Body of pancreas (tissue), 4 donors: ENCODE results near the gene COX7A1. TPM values are rescaled to one million over a fixed set of nuclear protein-coding genes. Genes with fewer than 3 reads are reported as not detected.

Experiments used
- ATAC-seq: fragments of 150-250 bp; one replicate; pipeline ENCODE4 v1.9.1; 2016
- DNase-seq, 4 donors: peaks; one replicate each; pipeline ENCODE4 v3.0.0-alpha.2; 2019
- H3K27ac ChIP-seq, 4 donors: fragments of 200-600 bp; sonication (generic); 1 replicate in 3 of 4; 2 replicates in 1 of 4; pipeline versions ENCODE4 v1.5.1 to v1.6.1; 2016 to 2019; ENCODE audit warnings: mild to moderate bottlenecking in 1 of 4, mixed read lengths in 1 of 4, moderate library complexity in 1 of 4
- H3K27me3 ChIP-seq, 2 donors: fragments of 200-600 bp; sonication (generic); one replicate each; pipeline ENCODE4 v1.6.0; 2016; ENCODE audit warnings: mild to moderate bottlenecking in 1 of 2
- H3K36me3 ChIP-seq, 2 donors: fragments of 200-600 bp; sonication (generic); replicated peaks in 1 of 2; 2 replicates each; pipeline ENCODE4 v1.5.1; 2016; ENCODE audit warnings: low read depth in 2 of 2; ENCODE audit not compliant: insufficient read depth in 1 of 2
- H3K4me1 ChIP-seq: fragments of 200-600 bp; sonication (generic); one replicate; pipeline ENCODE4 v1.6.0; 2016
- H3K4me3 ChIP-seq, 2 donors: fragments of 200-600 bp; sonication (generic); 1 replicate in 1 of 2; 2 replicates in 1 of 2; pipeline ENCODE4 v1.5.1; 2016 to 2019
- H3K9me3 ChIP-seq, 3 donors: fragments of 200-600 bp; sonication (generic); 1 replicate in 2 of 3; 2 replicates in 1 of 3; pipeline ENCODE4 v1.5.1; 2016
- CTCF ChIP-seq, 7 experiments: fragments of 450-650 bp in 4 of 7; fragments of 200-600 bp in 3 of 7; sonication (generic) in 3 of 7; IDR thresholded peaks; one replicate each; pipeline ENCODE4 v1.5.1; 2016 to 2019; ENCODE audit warnings: antibody characterized with exemption in 7 of 7
- POLR2A ChIP-seq, 3 donors: fragments of 450-650 bp; IDR thresholded peaks; one replicate each; pipeline ENCODE4 v1.6.1; 2016; ENCODE audit warnings: antibody characterized with exemption in 3 of 3, mild to moderate bottlenecking in 2 of 3
- WGBS, 2 donors: methylation state at CpG; one replicate each; pipeline ENCODE4 v1.1.5; 2017; 5-methylcytosine and 5-hydroxymethylcytosine counted together
- intact Hi-C: fragments of 100-400 bp; cut with DNase I; formaldehyde crosslinking; loops from one replicate; pipeline ENCODE4 v1.15.1; 2023
- total RNA-seq, 2 donors: library from RNA; depleted of rRNA; stranded (reverse); fragments of >200 nt; gene quantifications; one replicate each; pipeline ENCODE4 v1.1.0, GENCODE V29; 2016

COX7A1 gene
- total RNA-seq, 2 donors from 2014 or later: 1.6 to 29.0 TPM

- ATAC-seq (no peak), DNase-seq (no peak)
- no peaks in the 10 kb centered on the region for H3K4me1 ChIP-seq
- H3K36me3 ChIP-seq: no peaks in the 10 kb centered on the region
- no peaks in the 10 kb centered on the region for H3K27me3 ChIP-seq
- H3K4me3 ChIP-seq: no peak overlapping the region
- whole genome bisulfite sequencing, 2 donors: 87 to 96% methylated on average over 11 to 12 of the region's 12 CpGs
- no peak overlapping the region for H3K27ac ChIP-seq
- no peaks in the 10 kb centered on the region for H3K9me3 ChIP-seq
- intact Hi-C loops: no loop called here
- TF ChIP-seq POLR2A (IDR thresholded peaks at IDR 0.05) (no peak), CTCF (IDR thresholded peaks at IDR 0.05) (no peak)
Observed at GRCh38 chr19:36103842-36104552, 48.2 kb downstream of the COX7A1 start.

- 88 to 89% methylated on average over 5 to 23 of the region's 24 CpGs for WGBS, 2 donors
- intact Hi-C loops: no loop called here
- Histone ChIP-seq H3K27ac (no peak overlapping the region), H3K9me3 (no peaks in the 10 kb centered on the region), H3K4me3 (no peak overlapping the region), H3K36me3 (no peaks in the 10 kb centered on the region), H3K27me3 (no peaks in the 10 kb centered on the region), H3K4me1 (no peaks in the 10 kb centered on the region)
- no peak for DNase-seq
- TF ChIP-seq CTCF (IDR thresholded peaks at IDR 0.05) (no peak), POLR2A (IDR thresholded peaks at IDR 0.05) (no peak)
- no peak for ATAC-seq
Observed at GRCh38 chr19:36103040-36103626, 49.1 kb downstream of the COX7A1 start.

- TF ChIP-seq POLR2A (IDR thresholded peaks at IDR 0.05): no peak
- TF ChIP-seq CTCF (IDR thresholded peaks at IDR 0.05): no peak
- no peak overlapping the region for H3K4me3 ChIP-seq
- H3K27ac ChIP-seq: no peak overlapping the region
- 85 to 87% methylated on average over 18 to 27 of the region's 27 CpGs for WGBS, 2 donors
- ATAC-seq: no peak
- no peaks in the 10 kb centered on the region for H3K9me3 ChIP-seq
- intact Hi-C loops: no loop called here
- no peak for DNase-seq
- H3K36me3 ChIP-seq: no peaks in the 10 kb centered on the region
- H3K4me1 ChIP-seq: no peaks in the 10 kb centered on the region
- no peaks in the 10 kb centered on the region for H3K27me3 ChIP-seq
Observed at GRCh38 chr19:36101550-36102327, 50.5 kb downstream of the COX7A1 start.

Other genes with a start within 250 kb of the COX7A1 start
- gene HCST, start 249.9 kb downstream of the COX7A1 start, total RNA-seq: 1 to 10 TPM in 1 of 2 donors, not detected in 1; 5.2 TPM
- gene TYROBP, start 244.2 kb downstream of the COX7A1 start, total RNA-seq: 10 to 100 TPM; 19.2 to 38.6 TPM
- 10 to 100 TPM; 13.2 to 14.5 TPM for gene LRFN3, start 216.1 kb downstream of the COX7A1 start, total RNA-seq
- 10 to 100 TPM; 33.9 to 39.2 TPM for gene SDHAF1, start 157.3 kb downstream of the COX7A1 start, total RNA-seq
- 1 to 10 TPM; 4.9 to 9.3 TPM for gene SYNE4, start 143.6 kb downstream of the COX7A1 start, total RNA-seq
- gene ALKBH6, start 138.2 kb downstream of the COX7A1 start, total RNA-seq: 10 to 100 TPM in 1 of 2 donors, 1 to 10 TPM in 1; 9.6 to 33.0 TPM
- gene CLIP3, start 119.6 kb downstream of the COX7A1 start, total RNA-seq: 1 to 10 TPM; 3.3 to 4.9 TPM
- 1 to 10 TPM; 1.3 to 6.0 TPM for gene THAP8, start 98.2 kb downstream of the COX7A1 start, total RNA-seq
- under 1 TPM; 0.26 to 0.33 TPM for gene WDR62, start 97.5 kb downstream of the COX7A1 start, total RNA-seq
- gene OVOL3, start 41.3 kb downstream of the COX7A1 start, total RNA-seq: not detected
- gene POLR2I, start 37.6 kb downstream of the COX7A1 start, total RNA-seq: 10 to 100 TPM; 33.5 to 95.9 TPM
- gene TBCB, start 37.0 kb downstream of the COX7A1 start, total RNA-seq: 10 to 100 TPM; 49.8 to 71.3 TPM
- 10 to 100 TPM; 53.7 to 56.0 TPM for gene CAPNS1, start 12.4 kb downstream of the COX7A1 start, total RNA-seq
- 1 to 10 TPM; 4.9 to 5.3 TPM for gene ZNF565, start 62.2 kb upstream of the COX7A1 start, total RNA-seq
- gene ZNF146, start 62.7 kb upstream of the COX7A1 start, total RNA-seq: 10 to 100 TPM; 23.7 to 38.7 TPM
- gene ZFP14, start 226.8 kb upstream of the COX7A1 start, total RNA-seq: 1 to 10 TPM in 1 of 2 donors, under 1 TPM in 1; 0.99 to 4.4 TPM